GM19372 (cell line): ENCODE data around the gene CDH22.

Experiments used
- ATAC-seq: cut with Tn5 transposase; IDR thresholded peaks from one replicate; pipeline ENCODE4 v1.9.1; 2021; ENCODE audit warnings: mild to moderate bottlenecking, low read depth, moderate library complexity; ENCODE audit not compliant: unreplicated experiment

The CDH22 gene

DNA sequence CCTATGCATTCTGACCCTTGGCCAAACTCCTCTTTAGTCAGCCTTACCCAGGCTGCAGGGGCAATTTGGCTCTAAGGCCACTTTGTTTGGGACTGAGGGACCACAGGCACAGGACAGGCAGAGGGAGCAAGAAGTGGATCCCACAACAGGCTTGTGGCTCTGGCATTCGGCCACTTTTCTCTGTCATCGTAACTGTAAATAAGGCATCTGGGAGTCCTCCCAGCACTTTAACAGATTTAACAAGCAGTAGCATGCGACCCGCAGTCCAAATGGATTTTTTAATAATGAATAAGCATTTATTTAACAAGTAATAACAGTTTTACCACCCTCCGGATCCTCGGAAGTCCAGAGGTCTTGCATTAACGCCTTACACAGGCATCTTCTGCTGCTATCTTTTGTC is 16.1 kb upstream of the CDH22 start:
- no peak for ATAC-seq

DNA sequence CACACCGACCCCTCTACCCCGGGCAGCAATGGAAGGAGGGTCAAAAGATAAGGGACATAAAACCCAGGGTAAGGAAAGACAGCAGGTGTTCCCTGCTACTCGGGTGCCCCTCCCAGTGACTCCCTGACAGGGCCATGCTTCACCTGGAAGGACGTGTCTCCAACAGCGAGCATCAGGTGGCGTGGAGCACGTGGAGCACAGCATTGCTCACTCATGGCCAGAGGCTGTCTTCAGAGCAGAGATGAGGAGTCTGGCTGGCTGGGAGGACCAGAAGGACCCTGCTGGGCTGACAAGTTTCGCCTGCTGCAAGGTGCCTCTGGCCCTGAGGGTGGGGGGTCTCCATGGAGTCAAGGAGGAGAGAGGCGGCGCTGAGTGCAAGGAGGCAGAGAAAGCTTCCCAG is 15.3 kb upstream of the CDH22 start:
- no peak for ATAC-seq

DNA sequence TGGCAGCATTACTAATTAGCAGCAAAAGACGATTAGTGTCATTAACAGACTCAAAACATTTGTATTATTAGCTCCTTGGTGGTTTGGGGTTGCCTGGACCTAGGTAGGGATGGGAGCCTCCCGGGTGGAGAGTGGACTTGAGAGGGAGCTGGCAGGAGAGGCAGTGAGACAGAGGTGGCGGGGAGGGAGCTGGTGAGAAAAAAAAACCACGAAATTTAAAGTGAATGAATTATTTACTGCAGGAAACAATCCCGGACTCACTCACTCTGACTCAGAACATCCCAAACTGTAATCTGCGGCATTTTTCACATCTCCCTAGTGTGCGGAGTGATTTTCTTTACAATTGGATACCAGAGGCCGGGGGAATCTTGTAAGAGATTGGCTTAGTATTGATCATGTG is 14.3 kb upstream of the CDH22 start:
- ATAC-seq: no peak

DNA sequence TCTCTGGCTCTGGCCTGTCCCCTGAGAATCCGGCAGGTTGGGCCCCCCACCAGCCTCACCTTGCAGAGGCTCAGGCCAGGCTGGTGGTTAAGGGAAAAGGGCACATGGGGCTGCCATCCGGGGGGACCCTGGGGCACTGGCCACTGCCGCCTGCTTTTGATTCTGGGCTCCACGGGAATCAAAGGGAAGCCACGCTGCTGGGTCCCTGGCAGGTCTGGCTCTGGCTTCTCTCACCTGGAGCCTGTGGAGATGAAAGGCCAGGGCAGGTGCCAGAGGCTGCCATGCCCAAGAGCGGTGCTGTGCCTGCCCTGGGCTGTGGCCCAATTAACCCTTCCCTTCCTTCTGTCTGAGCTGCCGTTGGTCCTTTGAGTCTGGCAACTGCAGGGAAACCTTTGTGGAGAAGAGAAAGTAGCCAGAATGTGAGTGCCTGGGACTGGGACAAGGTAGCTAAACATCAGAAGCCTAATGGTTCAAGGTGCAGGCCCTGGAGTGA is 9.4 kb upstream of the CDH22 start:
- no peak for ATAC-seq

DNA sequence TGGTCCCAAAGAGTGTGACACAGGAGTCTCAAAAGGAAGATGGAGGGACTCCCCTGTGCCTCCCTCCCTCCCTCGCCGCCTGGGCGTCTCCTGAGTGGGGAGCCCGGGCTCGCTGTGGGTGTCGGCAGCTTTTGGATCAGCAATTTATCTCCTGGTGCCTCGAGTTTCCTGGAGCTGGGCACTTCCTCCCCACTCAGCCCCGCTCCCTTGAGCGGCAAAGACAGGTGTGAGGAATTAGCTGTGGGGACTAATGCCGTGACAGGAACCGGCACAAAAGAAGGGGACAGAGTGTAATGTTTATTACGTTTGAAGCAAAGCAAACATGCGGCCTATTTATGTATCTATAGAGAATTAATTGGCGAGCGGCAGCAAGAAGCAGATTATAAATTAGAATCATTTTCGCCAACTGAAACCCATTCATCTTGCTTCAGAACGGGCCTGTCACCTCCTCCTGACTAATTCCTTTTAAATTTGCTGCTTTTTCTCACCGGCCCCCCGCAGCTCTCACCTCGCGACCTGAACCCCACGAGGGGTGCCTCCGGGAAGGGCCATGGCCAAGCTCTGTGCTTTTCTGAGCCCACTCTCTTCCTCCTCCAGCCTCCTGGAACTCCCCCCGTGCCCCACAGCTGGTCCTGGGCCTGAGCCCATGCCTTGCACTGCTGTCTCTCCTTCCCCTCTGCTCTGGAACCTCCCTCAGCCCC is 8.8 kb upstream of the CDH22 start:
- no peak for ATAC-seq

DNA sequence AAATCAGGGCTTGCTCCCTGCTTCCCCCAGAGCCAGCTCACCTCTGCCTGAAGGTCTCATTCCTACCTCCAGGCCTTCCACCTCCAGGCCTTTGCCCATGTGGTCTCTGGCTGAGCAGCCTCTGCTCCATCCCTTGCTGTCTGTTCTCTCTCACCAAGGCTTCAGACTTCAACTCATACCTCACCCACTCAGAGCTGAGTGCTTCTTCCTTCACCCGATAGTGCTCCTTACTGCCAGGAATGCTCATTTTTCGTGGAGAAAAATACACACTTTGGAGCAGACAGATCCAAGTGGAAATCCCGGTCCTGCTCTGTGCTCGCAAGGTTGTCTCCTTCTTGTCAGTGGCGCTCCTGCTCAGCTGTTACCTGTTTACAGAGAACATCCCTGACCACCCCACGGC is 7.0 kb upstream of the CDH22 start:
- no peak for ATAC-seq

DNA sequence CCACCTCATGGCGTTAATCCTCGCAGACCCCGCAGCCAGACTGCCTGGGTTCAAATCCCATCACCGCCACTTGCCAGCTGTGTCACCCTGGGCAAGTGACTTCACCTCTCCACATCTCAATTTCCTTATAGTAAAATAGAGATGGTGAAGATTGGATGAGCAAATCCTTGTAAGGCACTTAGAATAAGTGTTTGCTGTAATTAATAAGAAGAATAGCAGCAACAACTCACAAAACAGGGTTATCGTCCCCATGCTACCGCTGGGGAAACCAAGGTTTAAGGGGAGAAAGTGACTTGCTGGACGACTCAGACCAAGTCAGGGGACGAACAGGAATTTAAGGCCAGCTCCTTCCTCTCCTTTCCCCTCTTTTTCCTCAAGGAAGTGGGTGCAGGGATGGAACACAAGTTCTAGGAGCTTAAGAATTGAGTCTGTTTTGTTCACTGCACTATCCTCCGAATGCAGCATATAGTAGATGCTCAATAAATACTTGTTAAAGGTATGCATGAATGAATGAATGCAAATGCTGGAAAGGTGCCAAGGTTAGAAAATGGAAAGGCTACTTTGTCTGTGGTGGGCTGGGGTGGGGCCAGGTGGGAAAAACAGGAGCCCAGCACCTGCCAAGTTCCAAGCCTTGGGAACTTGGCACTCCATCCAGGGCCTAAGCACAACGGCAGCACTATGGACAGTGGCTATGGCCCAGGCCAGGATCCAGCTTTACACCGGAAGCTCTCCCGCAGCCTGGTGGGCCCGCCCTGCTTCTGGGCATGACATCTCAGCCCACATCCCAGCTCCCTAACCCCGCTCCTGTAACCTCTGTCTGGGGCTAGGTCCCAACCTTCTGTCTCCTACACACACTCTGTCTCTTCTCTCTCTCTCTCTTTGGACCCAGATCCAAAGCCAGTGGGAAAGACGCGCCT is 4.9 kb upstream of the CDH22 start:
- ATAC-seq: no peak

DNA sequence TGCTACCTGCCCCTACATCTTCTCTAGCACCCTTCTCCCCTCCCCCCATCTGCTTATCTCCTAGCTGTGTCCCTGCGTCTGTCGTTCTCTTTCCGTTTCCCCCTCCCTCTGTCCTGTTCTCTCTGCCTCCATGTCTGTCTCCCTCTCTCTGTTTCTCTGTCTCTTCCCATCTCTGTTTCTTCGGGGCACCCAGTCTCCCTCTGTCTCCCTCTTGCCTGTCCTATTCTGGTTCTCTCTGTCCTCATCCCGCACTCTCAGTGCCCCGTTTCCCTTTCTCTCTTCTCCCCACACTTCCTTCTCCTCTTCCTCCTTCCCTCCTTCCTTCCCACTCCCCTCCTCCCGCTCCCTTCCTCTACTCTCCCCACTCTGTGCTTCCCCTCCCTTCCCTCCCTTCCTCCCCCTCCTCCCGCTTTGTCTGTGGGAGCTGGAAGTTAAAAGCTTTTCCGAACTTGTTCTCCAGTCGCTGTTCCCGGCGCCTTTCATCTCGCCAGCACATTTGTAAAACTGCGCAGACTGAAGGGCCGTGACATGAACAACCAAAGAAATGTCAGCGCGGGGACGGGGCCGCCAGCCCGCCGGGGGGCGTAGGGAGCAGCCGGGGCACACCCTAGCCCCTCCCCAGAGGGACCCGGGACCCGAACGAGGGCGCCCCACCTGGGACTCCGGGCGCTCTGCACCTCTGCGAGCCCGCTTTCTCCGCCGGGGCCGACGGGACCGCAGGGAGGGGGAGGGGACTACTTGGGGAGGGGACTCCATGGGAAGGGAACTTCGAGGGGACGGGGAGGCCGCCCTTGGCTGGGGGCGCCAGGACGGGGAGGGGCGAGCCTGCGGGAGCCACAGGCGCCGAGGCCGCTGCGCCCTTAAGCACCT is 4.0 kb upstream of the CDH22 start:
- ATAC-seq: no peak

DNA sequence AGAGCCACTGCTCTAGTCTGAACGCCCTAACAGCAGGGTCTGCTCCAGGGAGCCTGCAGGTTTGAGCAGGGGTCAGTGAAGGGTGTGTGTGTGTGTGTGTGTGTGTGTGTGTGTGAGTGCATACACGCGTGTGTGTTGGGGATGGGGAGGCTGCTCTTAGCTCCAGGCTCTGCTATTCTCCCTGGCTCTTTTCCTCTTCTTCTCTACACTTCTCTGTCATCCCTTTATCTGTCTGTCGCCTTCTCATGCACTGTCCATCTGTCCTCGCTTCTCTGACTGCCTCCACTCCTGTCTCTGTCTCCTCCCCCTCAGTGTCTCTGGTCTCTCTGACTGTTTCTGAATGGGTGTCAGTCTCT is 3.4 kb upstream of the CDH22 start:
- ATAC-seq: no peak

DNA sequence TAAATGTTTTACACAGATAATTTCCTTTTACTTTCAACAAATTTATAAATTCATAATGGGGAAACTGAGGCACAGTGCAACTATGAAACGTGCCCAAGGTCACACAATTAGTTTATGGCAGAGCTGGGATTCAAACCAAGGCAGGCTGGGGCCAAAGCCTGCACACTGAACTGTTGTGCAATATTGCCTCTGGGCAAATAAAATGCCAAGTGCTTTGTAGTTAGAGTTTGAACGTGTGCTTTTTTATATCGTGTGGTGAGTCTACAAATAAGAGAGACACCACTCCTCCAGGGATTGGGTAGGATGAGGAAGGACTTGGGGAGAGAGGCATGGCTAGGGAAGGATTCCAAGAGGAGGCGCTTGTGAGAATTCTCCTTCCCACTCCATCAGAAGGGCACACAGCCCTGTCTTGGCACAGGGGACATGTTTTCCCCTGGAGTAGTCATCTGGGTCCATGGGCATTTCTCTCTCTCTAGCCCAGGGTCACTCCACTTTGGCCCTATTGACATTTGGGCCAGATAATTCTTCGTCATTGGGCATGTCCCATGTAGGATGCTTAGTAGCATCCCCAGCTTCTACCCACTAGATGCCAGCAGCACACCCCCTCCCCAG is 2.8 kb upstream of the CDH22 start:
- ATAC-seq: no peak

DNA sequence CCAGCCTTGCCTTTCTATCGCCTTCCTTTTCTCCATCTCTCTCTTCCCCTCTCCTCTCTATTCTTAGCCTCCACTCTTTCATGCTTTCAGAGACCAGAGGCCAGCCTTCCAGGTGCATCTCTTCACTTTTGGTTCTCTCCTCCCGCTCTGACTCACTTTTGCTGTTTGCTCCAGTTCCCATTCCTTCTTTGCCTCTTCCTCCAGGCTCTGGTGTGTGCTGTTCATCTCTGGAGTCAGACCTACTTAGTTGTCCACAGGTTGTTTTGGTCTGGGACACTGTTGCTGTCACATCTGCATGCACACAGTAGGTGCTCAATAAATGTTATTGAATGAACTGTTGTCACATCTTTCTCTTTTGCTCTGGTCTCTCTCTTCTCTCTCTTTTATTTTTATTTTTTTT is 1.6 kb upstream of the CDH22 start:
- ATAC-seq: no peak

DNA sequence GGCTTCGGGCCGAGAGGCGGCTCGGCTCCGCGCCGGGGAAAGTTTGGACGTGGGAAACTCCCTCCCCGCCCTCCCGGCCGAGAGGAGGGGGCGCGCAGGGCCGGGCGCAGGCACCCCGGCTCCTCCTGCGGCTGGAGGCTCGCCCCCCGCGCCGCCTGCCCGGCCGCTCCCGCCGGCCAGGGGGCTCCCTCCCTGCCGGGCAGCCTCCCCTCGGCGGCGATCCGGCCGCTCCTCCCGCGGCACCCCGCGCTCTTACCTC is 370 bp downstream of the CDH22 start:
- ATAC-seq: no peak

DNA sequence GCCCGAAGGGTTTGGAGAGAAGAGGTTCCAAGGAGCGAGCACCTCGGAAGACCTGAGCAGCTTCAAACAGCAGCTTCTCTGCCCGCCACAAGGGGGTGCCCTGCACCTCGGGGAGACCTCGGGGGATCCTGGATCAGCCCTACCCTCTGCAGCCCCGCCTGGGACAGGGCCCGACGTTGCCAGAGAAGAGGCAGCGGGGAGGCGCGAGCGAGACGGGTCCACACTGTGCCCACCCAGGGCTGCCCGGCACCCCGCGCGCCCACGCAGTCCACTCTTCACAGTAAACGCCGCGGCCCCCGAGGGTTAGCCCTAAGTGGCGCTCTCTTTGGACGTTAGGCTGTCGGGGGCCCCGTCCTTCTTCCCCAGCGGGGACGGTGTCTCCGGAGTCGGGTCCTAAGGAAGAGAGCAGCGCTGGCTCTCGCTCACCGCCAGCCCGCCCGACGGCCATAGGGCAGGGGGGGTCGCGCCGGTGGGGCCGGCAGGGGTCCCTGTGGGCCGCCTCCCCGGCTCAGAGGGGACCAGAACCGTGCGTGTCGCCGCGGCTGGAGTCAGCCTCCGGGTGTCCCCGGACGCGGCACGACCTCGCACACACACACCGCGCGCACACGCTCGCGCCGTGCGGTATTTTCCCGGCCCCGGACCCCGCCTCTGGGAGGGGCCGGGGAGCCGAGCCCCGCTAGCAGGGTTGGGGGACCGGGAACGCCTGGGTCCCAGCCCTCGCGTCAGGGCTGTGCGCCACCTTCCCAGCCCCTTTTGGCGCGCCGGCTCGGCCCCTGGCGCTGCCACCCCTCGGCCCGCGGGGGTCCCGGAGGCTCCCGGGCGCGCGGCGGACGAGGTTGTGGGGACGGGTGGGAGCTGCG is 929 bp downstream of the CDH22 start:
- peak; percentile 61 for ATAC-seq

DNA sequence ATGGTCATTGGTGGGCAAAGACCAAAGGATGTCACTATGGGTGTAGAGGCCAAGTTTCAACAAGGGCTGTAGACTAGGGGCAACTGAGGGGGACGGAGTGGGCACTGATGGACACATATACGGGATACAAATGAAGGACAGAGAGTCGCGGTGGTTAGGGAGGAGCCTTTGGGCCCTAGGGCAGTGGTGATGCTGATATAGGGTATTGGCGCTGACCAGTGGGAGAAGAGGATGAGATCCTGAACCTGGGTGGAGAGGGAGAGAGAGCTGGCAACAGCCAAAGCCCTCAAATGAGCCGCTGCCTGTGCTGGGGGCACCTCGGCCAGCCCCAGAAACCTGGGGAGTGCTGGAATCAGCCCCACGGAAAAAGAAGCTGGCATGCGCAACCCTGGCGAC is 1.6 kb downstream of the CDH22 start:
- ATAC-seq: no peak

DNA sequence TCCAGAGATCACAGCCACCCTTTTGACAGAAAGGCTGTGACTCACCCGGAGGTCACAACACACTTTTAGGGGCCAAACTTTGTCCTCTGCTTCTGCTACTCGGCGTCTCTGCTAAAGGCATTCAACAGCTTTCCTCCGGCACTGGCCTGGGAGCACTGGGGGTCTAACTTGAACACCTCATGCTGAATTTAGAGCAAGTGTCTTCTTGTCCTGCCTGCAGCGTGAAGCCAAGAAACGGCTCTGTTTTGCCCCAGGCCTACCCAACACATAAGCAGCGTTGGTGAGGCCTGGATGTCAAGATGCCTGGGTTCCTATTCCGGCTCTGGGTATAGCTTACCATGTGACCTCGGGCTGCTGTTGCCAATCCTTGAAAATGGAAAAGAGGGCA is 2.3 kb downstream of the CDH22 start:
- ATAC-seq: no peak

DNA sequence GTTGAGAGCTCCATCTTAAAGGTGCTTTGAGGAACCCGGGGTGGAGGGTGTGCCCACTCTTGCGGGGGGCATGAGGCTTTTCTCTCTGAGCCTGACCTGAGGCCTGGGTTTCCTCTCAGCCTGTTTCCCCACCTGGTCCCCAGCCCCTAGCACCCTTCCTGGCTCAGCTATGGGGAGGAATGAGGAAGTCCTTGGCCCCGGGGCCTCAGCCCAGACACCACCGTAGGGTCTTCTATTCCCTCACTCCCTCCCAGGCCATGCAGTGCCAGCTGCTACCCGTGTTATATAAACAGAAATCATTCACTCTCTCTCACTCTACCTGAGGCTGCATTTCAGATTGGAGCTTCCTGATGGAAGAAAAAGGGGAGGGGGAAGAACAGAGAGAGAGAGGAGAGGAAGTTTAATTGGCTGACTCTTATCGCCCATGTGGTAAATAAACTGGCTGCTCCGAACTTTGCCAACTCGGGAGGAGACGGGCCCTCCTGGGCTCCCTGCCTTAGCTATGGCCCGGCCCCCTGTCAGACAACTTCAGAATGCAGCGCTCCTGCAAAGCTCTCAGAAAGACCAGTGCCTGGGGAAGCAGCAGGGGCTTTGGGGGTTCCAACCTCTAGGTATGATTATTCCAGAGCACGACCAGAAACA is 2.8 kb downstream of the CDH22 start:
- ATAC-seq: no peak

DNA sequence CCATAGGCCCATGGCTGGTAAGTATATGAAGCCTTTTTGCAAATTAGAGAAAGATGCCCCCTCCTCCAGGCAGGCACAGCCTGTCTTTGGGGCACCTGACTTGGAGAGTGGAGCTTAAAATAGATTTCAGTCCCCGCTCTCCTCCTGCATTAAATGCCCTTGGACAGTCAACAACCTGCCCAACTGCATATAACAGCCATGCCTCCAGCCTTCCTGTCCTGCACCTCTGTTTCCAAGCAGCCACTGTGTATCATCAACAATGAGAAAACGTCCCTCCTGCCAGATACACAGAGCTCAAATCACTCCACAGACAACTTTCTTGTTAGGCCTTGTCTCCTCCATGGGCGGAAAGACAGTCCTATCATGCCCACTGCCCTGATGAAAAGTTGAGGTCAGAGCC is 3.4 kb downstream of the CDH22 start:
- ATAC-seq: no peak

DNA sequence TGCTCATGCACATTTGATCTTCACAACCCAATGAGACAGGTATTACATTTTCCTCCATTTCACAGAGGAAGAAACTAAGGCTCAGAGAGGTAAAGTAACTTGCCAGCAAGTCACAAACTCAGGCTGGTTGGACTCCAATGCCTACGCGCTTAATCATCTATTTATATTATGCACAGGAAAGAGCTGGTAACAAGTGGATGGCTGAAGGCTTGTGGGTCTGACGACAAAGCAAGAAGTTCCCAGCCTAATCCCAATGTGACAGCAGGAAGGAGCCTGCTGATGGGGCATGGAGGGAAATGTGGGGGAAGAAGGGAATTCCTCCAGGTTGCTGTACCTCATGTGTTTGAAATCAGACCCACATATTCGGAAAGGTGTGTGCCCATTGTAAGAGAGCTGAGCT is 3.9 kb downstream of the CDH22 start:
- no peak for ATAC-seq

DNA sequence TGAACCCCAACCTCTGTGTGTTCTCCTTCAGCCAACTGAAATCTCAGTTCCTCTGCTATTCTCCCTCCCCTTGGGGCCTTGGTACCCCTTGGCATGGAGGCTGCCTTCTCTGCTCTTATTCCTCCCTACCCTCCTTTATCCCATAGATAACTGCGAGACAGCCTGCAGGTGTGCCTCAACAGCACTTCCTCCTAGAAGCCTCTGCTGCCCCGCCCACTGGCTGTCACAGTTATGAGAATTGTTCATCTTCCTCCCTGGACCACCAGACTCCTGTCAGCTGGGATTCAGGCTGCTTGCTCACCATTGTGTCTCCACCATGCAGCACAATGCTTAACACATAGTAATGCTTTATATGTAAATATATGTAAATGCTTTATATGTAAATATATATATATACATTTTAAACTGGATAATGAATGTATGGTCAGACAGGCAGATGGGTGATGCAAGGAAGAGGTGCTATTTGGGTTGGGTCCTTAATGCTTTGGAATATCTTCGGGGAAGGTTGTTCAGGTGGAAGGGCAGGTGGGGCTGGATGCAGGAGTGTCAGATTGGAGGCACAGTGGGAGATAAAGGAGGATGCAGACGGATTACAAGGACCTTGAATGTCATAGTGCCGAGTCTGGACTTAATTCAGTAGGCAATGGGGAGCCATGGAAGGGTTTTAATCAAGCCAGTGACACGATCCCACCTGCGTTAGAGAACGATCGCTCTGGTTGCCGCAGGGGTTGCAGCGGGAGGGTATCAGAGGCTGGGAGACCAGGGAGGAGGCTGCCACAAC is 4.9 kb downstream of the CDH22 start:
- no peak for ATAC-seq
